SK-N-SH (cell line): ENCODE measurements around the gene TECPR1. TPM values are rescaled to one million over a fixed set of nuclear protein-coding genes. Genes with fewer than 3 reads are reported as not detected.

Experiments used
- CTCF ChIA-PET: fragments of 300-600, 350-600 bp; formaldehyde crosslinking; extraction: SDS; loops from one replicate; lab custom pipeline; 2021; lab: Yijun Ruan, JAX
- POLR2A ChIA-PET: fragments of 350-600 bp; sonication (Branson Sonifier 250); formaldehyde crosslinking; extraction: SDS; loops from one replicate; lab custom pipeline; 2020; ENCODE audit warnings: antibody characterized with exemption, inconsistent platforms; lab: Yijun Ruan, JAX
- DNase-seq: peaks from one replicate; pipeline ENCODE4 v3.0.0; 2012
- H2AFZ ChIP-seq: fragments of 200-600 bp; sonication (generic); 2 replicates; pipeline ENCODE4 v1.8.1; 2016; ENCODE audit warnings: antibody characterized with exemption, mild to moderate bottlenecking, low read depth
- H3F3A ChIP-seq: fragments of 200-600 bp; sonication (generic); replicated peaks from 2 replicates; pipeline ENCODE3; 2016; ENCODE audit warnings: antibody characterized with exemption, mild to moderate bottlenecking; ENCODE audit not compliant: insufficient read depth
- H3K27ac ChIP-seq, 2 experiments: fragments of 200-500 bp in 1 of 2; fragments of 200-600 bp in 1 of 2; sonication (Bioruptor generic) in 1 of 2; sonication (generic), shearing (Covaris generic) in 1 of 2; 2 replicates each; pipeline versions ENCODE4 v1.5.1 to v1.6.1; 2014 to 2016; ENCODE audit warnings: low read depth in 2 of 2, inconsistent platforms in 1 of 2, low read length in 1 of 2, mild to moderate bottlenecking in 1 of 2, mixed read lengths in 1 of 2
- H3K27me3 ChIP-seq: fragments of 200-600 bp; sonication (generic), shearing (Covaris generic); 2 replicates; pipeline ENCODE4 v1.6.1; 2016; ENCODE audit warnings: mixed run types; ENCODE audit not compliant: insufficient read depth
- H3K36me3 ChIP-seq, 2 experiments: fragments of 200-500 bp in 1 of 2; fragments of 200-600 bp in 1 of 2; sonication (Bioruptor generic) in 1 of 2; sonication (generic) in 1 of 2; replicated peaks in 1 of 2; 2 replicates each; pipeline versions ENCODE3 to v1.5.1; 2014 to 2016; ENCODE audit warnings: low read length in 1 of 2, mild to moderate bottlenecking in 1 of 2; ENCODE audit not compliant: insufficient read depth in 2 of 2, control insufficient read depth in 1 of 2
- H3K4me1 ChIP-seq, 2 experiments: fragments of 200-500 bp in 1 of 2; fragments of 200-600 bp in 1 of 2; sonication (Bioruptor generic) in 1 of 2; sonication (generic), shearing (Covaris generic) in 1 of 2; 2 replicates each; pipeline versions ENCODE4 v1.5.1 to v1.6.1; 2014 to 2016; ENCODE audit warnings: low read depth in 1 of 2, low read length in 1 of 2, mixed run types in 1 of 2; ENCODE audit not compliant: insufficient read depth in 2 of 2, control insufficient read depth in 1 of 2
- H3K4me2 ChIP-seq: fragments of 200-600 bp; sonication (generic), shearing (Covaris generic); 2 replicates; pipeline ENCODE4 v1.6.1; 2017; ENCODE audit warnings: mixed run types
- H3K4me3 ChIP-seq, 2 experiments: fragments of 200-500 bp in 1 of 2; fragments of 200-600 bp in 1 of 2; sonication (Bioruptor generic) in 1 of 2; sonication (generic), shearing (Covaris generic) in 1 of 2; 2 replicates each; pipeline versions ENCODE4 v1.5.1 to v1.8.1; 2014 to 2016; ENCODE audit warnings: low read depth in 2 of 2, inconsistent platforms in 1 of 2, low read length in 1 of 2, mild to moderate bottlenecking in 1 of 2, mixed read lengths in 1 of 2, moderate library complexity in 1 of 2
- H3K79me2 ChIP-seq: fragments of 200-600 bp; sonication (generic); 2 replicates; pipeline ENCODE4 v1.8.1; 2017; ENCODE audit warnings: mild to moderate bottlenecking; ENCODE audit not compliant: insufficient read depth
- H3K9ac ChIP-seq: fragments of 200-600 bp; sonication (generic); 2 replicates; pipeline ENCODE4 v1.6.1; 2017; ENCODE audit warnings: mixed run types
- H3K9me2 ChIP-seq: fragments of 200-600 bp; sonication (generic); 2 replicates; pipeline ENCODE4 v1.6.1; 2017; ENCODE audit warnings: mixed run types
- H3K9me3 ChIP-seq: fragments of 200-600 bp; sonication (generic); 2 replicates; pipeline ENCODE4 v1.6.1; 2017; ENCODE audit warnings: mixed run types, mild to moderate bottlenecking, moderate library complexity
- H4K20me1 ChIP-seq: fragments of 200-600 bp; sonication (generic); 2 replicates; pipeline ENCODE4 v1.6.1; 2017; ENCODE audit warnings: mild to moderate bottlenecking, mixed run types; ENCODE audit not compliant: insufficient read depth
- CHD2 ChIP-seq: fragments of 150-350 bp; IDR thresholded peaks from 2 replicates; pipeline ENCODE4 v1.6.1; 2018; ENCODE audit warnings: low read length; ENCODE audit not compliant: partially characterized antibody
- CTCF ChIP-seq: fragments of 200-600 bp; sonication (generic); IDR thresholded peaks from 2 replicates; pipeline ENCODE4 v1.6.1; 2017; ENCODE audit warnings: antibody characterized with exemption, mild to moderate bottlenecking, moderate library complexity
- EZH2phosphoT487 ChIP-seq: fragments of 200-600 bp; sonication (generic); IDR thresholded peaks from 2 replicates; pipeline ENCODE4 v1.6.1; 2017; ENCODE audit warnings: low read depth, mixed run types, mild to moderate bottlenecking, antibody characterized with exemption, moderate library complexity, borderline replicate concordance
- FOXJ3 ChIP-seq: sonication (generic); formaldehyde crosslinking; IDR thresholded peaks from 2 replicates; pipeline ENCODE4 v1.5.1; 2020; ENCODE audit warnings: mild to moderate bottlenecking, missing genetic modification reagents
- FOXM1 ChIP-seq: IDR thresholded peaks from 2 replicates; pipeline ENCODE4 v1.4.0; 2012; ENCODE audit warnings: low read depth, mild to moderate bottlenecking
- GABPA ChIP-seq: IDR thresholded peaks from 2 replicates; pipeline ENCODE4 v1.4.0; 2012; ENCODE audit warnings: low read depth, mild to moderate bottlenecking
- JUND ChIP-seq: IDR thresholded peaks from 2 replicates; pipeline ENCODE4 v1.4.0; 2012
- NFIC ChIP-seq: IDR thresholded peaks from 2 replicates; pipeline ENCODE4 v1.4.0; 2012; ENCODE audit warnings: borderline replicate concordance
- PBX3 ChIP-seq: IDR thresholded peaks from 2 replicates; pipeline ENCODE4; 2012
- POLR2AphosphoS5 ChIP-seq: IDR thresholded peaks from 2 replicates; pipeline ENCODE4 v1.6.1; 2012; ENCODE audit warnings: low read depth, low read length
- REST ChIP-seq: IDR thresholded peaks from 2 replicates; pipeline ENCODE4 v1.6.1; 2012; ENCODE audit warnings: mild to moderate bottlenecking, low read depth, low read length, moderate library complexity
- RXRA ChIP-seq: IDR thresholded peaks from 2 replicates; pipeline ENCODE4 v1.4.0; 2012; ENCODE audit warnings: low read depth, mild to moderate bottlenecking, borderline replicate concordance
- TAF1 ChIP-seq: IDR thresholded peaks from 2 replicates; pipeline ENCODE4 v1.6.1; 2012; ENCODE audit warnings: low read depth, mild to moderate bottlenecking, low read length, moderate library complexity, borderline replicate concordance
- TCF12 ChIP-seq: IDR thresholded peaks from 2 replicates; pipeline ENCODE4 v1.4.0; 2012
- WGBS: methylation state at CpG from one replicate; pipeline ENCODE4 v1.1.6; 2017; ENCODE audit warnings: low lambda C conversion rate; 5-methylcytosine and 5-hydroxymethylcytosine counted together
- polyA plus RNA-seq, 3 experiments: library from polyadenylated mRNA; depleted of rRNA; stranded (reverse); fragments of >200 nt; gene quantifications; 2 replicates each; pipeline ENCODE4 v1.2.3, GENCODE V29; 2012
- TF ChIP-seq, protein P1 (sequence below): IDR thresholded peaks from 2 replicates; pipeline ENCODE4 v1.4.0; 2012; ENCODE audit warnings: low read depth
- TF ChIP-seq, protein P2 (sequence below): IDR thresholded peaks from 2 replicates; pipeline ENCODE4 v1.4.0; 2012; ENCODE audit warnings: low read depth, borderline replicate concordance

Gene TECPR1
- polyA plus RNA-seq, 1 of the 3 experiments (the other 2 are of a cell fraction): 6.8 TPM

DNA sequence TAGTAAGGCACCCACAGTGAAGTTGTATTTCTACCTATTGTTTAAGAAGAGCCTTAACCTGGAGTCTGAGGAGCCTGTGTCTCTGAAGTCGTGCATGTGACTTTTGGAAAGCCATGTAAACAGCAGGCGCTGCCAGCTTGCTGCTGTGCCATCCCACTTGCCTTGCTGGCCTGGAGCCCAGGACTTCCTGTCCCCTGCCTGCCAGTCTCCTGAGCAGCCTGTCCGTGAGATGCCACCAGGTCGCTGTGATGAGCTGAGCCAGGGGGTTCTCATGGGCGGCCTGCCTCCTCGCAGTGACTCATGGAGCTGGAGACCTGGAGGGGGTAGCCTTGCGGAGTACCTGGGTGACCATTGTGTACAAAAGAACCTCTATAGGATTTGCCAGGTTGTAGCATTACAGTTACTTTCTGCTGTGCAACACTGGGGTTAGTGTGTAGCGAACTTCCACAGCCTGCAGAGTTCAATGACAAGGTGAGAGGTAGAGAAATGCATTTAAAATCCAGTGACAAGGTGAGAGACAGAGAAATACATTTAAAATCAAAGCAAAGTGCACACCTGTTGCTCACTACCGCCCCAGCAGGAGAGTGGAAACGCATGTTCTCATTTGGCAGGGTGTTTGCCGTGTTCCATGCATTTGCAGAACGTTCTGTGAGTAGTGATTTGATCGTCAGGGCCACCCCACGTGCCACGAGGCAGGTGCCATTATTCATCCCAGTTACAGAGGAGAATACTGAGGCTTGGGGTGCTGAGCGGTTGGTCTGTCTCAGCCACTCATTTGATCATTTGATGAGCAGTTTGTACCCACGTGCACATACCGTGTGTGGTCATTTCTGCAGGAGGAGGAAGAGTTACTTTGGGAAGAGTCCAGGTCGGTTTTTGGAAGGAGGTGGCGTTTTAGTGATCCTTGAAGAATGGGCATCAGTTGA lies 77.4 kb downstream of the TECPR1 start:
- Histone ChIP-seq H3K9ac (no peak overlapping the region), H3K4me2 (no peak overlapping the region), H3K27ac (no peak overlapping the region), H2AFZ (no peak overlapping the region), H3K4me1 (peaks cover 0 to 10% of the 10 kb centered on the region in 2 experiments; a peak in 1 of 4 replicates), H3K9me3 (no peaks in the 10 kb centered on the region), H3K4me3 (no peak overlapping the region), H3K79me2 (no peaks in the 10 kb centered on the region), H3K36me3 (peaks cover 10 to 56% of the 10 kb centered on the region in 2 experiments), H3K27me3 (no peaks in the 10 kb centered on the region), H3F3A (no peaks in the 10 kb centered on the region), H4K20me1 (no peaks in the 10 kb centered on the region), H3K9me2 (no peaks in the 10 kb centered on the region)
- WGBS: 95% methylated on average over 19 of the region's 20 CpGs
- ChIA-PET POLR2A (no interaction called here), CTCF (interaction anchor here (1.3 to 19.6 kb wide), 6 partner anchors 9 to 154 kb away, joined by 3 to 744 read pairs (median 4); no protein-coding TSS in a partner anchor)
- no peak for DNase-seq
- no peak for TF ChIP-seq EZH2phosphoT487
- no peak for TF ChIP-seq CTCF

- TF ChIP-seq, protein P1, sequence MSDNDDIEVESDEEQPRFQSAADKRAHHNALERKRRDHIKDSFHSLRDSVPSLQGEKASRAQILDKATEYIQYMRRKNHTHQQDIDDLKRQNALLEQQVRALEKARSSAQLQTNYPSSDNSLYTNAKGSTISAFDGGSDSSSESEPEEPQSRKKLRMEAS: no peak
- TF ChIP-seq JUND (no peak), PBX3 (no peak), TAF1 (no peak), NFIC (no peak), FOXM1 (no peak), REST (no peak), POLR2AphosphoS5 (no peak), TCF12 (no peak), FOXJ3 (CRISPR knock-in tag) (no peak), CHD2 (no peak), RXRA (no peak), GABPA (no peak)
- TF ChIP-seq, protein P2, sequence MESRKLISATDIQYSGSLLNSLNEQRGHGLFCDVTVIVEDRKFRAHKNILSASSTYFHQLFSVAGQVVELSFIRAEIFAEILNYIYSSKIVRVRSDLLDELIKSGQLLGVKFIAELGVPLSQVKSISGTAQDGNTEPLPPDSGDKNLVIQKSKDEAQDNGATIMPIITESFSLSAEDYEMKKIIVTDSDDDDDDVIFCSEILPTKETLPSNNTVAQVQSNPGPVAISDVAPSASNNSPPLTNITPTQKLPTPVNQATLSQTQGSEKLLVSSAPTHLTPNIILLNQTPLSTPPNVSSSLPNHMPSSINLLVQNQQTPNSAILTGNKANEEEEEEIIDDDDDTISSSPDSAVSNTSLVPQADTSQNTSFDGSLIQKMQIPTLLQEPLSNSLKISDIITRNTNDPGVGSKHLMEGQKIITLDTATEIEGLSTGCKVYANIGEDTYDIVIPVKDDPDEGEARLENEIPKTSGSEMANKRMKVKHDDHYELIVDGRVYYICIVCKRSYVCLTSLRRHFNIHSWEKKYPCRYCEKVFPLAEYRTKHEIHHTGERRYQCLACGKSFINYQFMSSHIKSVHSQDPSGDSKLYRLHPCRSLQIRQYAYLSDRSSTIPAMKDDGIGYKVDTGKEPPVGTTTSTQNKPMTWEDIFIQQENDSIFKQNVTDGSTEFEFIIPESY: no peak
- ChIA-PET POLR2A (no interaction called here), CTCF (interaction anchor here (0.8 to 19.6 kb wide), 4 partner anchors 64 to 151 kb away, joined by 3 to 744 read pairs (median 4); no protein-coding TSS in a partner anchor)
- Histone ChIP-seq H3K9me3 (no peaks in the 10 kb centered on the region), H3K4me2 (no peak overlapping the region), H3K4me3 (no peak overlapping the region), H3K27me3 (no peaks in the 10 kb centered on the region), H4K20me1 (no peaks in the 10 kb centered on the region), H3K36me3 (peaks cover 10 to 39% of the 10 kb centered on the region in 2 experiments), H3K9ac (no peak overlapping the region), H3K27ac (no peak overlapping the region), H3K79me2 (no peaks in the 10 kb centered on the region), H3F3A (no peaks in the 10 kb centered on the region), H3K9me2 (no peaks in the 10 kb centered on the region), H2AFZ (no peak overlapping the region), H3K4me1 (peaks cover 0 to 10% of the 10 kb centered on the region in 2 experiments; a peak in 1 of 4 replicates)
- WGBS: 96% methylated on average over 24 of the region's 24 CpGs
- no peak for DNase-seq
Observed at GRCh38 chr7:98171449-98171848, 80.6 kb downstream of the TECPR1 start.
